ENCODE data around the gene TGFBI. TPM values are rescaled to one million over a fixed set of nuclear protein-coding genes. Genes with fewer than 3 reads are reported as not detected.

The TGFBI gene
- total RNA-seq, 1 donor from 2014 or later, result 16.9 TPM

DNA sequence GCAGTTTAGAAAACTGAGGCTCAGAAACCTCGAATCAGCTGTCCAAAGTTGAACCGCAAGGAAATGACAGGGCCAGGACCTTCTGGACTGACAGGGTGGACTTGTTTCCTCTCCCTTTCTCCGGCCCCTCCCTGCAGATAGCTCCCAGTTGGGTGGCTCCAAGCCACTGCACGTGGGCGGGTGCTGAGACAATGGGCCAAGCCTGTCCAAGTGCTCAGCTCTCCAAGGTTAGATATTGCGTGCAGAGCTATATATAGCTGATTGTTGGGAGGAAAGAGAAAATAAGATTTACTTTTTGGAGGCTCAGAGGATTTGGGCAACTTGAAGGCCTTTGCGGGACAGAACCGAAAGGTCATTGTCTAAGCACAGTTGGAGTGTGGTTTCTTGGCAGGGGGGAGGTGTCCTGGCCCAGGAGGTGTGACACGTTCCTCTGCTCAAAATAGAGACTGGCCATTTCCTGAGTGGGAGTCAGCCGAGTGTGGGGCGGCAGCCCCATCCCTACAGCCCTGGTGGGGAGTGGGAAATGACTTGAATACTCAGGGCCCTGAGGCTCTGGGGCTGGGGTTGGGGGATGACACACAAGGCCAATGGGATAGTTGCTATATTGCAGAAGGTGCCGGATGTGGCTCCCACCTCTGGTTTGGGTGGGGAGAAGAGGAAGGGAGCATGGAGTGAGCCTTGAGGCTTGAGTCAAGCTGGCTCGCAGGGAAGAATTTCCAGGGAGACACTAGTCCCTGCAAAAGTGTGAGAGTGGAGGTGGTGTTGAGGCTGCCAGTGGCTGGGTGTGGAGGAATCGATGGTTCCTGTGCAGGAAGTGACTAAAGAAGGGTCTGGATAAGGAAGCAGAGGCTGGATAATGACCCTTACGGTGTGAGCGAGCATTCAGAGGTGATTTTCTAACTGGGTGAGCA, 59.4 kb downstream of the TGFBI start:
- peak; percentile 17 for DNase-seq (ENCODE audit: low read depth, low spot score)

DNA sequence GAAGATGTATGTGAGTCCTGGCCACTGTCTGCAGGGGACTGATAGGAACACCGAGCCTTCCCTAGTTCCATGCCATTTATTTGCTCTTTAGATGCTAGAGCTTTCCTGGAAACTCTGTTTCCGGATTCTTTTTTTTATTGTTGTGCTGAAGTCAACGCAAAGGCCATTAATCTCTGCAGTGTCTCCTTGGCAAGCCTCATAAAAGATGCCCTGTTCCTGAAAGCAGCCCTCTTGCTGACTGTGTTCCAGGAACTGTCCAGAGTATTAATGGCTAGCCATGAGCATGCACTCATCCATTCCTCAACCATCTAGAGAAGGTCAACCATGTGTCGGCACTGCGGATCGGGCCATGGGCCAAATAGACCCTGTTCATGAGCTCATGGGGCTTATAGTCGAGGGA, 61.0 kb downstream of the TGFBI start:
- DNase-seq (ENCODE audit: low read depth, low spot score), result no peak

DNA sequence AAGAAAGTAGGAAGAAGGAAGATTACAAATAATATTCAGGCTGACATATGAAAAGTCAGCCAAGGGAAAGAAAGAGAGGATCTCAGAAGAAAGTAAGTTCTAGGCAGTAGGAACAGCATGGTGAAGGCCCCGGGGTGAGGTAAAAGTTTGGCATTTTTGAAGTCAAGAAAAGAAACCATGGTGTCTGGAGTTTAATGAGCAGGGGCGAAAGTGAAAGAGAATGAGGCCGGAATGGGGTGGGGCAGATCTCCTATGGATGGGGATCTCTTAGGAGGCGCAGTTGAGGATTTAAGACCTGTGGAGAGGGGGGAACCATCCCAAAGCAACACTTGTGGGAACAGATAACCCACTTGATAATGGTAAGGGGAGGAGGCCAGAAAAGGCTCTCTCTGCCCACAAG, 61.5 kb downstream of the TGFBI start:
- no peak for DNase-seq (ENCODE audit: low read depth, low spot score)

DNA sequence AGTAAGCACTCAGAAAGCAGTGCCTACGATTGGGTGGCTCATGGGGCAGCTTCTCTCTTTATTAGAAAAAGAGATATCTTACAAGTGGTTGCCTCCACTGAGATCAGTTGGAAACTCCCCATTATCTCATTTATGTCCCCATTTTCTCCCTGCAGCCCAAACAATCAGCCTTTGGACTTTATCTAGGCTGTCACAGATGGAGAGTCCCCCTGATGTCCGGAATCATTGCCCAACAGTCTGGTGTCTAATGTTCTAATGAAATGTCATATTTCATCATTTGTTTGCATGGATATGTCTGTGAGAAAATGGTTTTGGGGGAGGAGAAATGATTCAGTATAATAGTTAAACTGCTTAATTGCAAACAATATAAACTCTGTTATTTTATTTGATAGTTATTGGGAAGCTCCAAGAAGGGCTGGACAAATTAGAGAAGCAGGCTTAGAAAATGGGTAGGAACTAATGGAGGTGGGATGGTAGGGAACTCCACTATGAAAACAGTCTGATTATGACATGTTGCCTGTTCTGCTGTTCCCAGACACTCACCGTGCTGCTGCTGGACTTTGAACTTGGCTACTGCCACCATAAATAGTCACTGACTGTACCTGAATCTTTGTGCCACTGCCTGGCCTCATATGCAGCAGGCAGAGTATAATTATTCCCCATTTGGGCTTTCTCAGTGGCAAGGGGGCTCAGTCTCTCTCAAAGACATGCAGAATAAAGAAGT, 65.6 kb downstream of the TGFBI start:
- DNase-seq (ENCODE audit: low read depth, low spot score), result no peak

DNA sequence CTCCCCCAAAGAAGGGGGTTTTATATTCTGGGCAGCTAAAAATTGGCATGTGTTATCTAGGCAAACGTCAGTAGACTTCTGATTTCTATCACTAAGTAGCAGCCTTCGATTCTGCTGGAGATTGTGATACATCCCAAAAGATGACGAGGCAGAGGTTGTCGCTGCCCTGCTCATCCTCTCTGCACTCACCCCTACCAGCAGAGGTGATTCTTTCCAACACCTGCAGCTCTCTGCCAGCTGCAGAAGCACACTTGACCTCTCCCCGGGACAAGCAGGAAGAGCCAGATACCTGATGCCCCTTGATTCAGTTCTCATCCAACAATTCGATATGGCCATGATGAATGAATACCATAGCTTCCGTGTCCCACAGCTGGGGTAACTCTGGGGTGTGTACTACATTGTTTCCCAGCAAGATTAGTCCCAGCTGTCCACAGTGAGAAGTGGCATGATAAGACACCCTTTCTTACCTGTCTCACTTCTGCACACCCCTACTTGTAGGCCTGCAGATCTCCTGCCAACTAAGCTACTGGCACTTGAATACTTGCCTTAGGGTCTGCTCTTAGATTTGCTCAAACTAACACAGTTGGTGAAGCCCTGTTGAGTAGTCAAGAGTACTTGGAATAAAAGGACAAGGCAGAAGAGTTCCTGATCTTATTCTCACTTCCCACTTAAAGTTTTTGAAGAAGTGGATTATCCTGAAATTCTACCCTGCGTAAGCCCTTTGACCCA, 66.3 kb downstream of the TGFBI start:
- DNase-seq (ENCODE audit: low read depth, low spot score), result no peak

DNA sequence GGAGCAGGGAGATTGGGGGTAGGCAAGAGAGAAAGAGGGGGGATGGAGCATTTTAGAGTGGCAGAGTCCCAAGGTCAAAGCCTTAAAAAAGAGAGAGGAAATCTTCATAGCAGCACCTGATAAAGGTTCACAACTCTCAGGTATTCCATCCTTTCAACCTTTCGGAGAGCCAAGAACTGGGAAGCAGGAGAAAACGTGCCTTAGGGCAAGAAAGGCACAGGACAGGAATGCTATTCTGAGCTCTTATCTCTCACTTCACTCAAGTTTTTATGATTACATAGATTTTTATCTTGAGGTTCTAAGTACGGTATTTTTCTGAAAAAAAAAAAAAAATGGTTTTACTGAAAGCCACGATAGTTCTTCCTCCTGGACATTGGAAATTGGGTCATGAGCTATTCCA, 69.4 kb downstream of the TGFBI start:
- DNase-seq (ENCODE audit: low read depth, low spot score), result no peak

DNA sequence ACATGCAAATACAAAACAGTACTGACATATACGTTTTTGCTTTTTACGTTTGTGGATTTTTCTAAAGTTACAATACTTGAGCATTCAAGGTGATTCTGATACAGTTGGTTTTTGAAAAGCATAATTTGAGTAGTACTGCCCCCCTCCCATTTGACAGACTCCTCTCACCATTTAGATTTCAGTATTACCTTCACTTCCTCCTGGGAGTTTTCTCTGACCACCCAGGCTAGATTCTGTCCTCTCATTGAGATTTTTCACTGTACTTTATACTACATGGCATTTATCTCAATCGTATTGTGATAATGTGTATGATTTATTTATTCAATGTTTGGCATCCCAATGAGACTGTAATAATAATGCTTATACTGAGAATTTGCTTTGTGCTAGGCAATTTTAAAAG, 71.1 kb downstream of the TGFBI start:
- no peak for DNase-seq (ENCODE audit: low read depth, low spot score)

DNA sequence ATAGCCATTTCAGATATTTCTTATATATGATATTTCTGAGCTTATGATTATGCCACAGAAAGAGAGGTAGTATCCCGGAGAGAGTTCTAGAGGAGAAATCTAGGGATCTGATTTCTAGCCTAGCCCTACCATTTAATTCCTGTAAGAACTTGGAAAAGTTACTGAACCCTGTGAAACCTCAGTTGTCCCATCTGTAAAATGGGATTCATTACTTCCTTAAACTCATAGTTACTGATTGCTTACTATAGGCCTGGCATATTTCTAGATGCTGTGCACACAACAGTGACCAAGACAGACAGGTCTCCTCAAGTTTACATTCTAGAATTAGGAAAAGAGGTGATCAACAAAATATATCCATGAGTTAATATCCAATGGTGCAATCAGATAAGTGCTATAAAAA, 73.1 kb downstream of the TGFBI start:
- no peak for DNase-seq (ENCODE audit: low read depth, low spot score)

DNA sequence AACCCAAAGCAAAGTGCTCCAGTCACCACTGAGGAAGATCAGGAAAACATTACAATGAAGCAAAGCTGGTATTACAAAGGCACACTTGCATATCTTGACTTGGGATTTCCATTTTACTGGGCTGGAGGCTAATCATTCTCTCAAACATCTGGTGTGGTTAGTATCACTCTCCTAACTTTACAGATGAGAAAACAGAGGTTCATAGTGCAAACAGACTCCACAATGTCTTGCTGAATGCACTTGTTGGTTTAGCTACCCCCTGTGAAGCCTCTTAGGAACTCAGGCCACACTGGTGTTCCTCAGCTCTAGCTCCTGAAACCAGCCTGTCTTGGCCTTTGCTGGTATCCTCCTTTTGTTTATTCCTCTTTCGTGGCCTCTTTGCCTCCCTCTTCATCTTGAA, 74.3 kb downstream of the TGFBI start:
- DNase-seq (ENCODE audit: low read depth, low spot score), result no peak

DNA sequence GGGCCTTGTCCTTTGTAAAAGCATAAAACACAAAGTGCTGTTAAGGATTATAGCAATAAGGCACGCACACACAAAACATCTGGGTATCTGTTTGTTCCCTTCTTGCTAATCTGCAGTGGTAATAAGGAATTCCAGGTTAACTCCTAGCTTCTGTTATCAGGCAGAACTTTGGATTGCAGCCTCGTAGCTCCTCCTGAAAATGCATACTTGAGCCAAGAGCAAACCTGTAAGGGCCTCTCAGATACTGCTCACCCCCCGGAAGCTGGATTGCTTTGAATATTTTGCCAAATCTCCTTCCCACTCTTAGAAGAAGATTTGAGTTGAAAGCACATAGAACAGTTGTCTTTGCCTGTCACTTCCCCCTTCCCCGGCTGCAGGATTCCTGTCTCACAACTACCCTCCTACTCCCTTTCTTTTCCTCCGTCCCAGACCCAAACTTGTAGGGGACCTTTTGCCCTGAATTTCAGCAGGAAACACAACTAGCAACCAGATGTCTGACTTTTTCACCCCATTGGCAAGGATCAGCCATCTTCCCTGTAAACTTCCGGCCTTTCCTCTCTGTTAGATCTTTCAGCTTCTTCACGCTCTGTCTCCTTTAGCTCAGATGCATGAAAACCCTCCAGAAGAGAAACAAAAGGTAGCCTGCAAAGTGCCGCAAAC, 75.6 kb downstream of the TGFBI start:
- DNase-seq (ENCODE audit: low read depth, low spot score), result no peak

DNA sequence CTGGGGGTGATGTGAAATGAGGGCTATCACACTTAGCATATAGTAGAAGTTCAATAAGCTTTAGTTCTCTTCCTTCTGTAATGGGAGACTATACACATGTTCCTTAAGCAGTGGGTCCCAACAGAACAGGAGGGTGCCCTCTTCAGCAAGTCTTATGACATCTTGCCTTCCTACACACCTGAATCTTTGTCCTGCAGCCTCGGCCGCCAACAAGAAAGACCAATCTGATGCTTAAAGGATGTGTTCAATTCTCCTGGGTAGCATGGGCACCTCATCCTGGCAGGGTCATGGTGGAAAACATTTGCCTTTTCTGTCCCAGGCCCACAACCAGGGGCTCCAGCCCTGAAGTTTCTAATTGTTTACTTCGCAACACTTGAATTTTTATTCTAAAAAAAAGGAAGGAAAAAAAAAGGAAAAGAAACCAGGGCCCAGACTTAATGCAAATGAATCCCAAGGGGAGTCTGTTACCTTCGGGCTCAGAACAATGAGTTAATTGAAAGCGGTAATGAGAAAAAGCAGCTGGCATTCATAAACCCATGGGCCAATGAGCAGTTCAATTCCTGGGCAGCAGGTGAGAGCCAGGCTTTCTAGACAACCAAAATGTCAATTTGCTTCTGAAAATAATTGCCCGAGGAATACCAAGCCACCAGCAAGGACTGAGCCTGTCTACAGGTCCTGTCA, 77.7 kb downstream of the TGFBI start:
- no peak for DNase-seq (ENCODE audit: low read depth, low spot score)

DNA sequence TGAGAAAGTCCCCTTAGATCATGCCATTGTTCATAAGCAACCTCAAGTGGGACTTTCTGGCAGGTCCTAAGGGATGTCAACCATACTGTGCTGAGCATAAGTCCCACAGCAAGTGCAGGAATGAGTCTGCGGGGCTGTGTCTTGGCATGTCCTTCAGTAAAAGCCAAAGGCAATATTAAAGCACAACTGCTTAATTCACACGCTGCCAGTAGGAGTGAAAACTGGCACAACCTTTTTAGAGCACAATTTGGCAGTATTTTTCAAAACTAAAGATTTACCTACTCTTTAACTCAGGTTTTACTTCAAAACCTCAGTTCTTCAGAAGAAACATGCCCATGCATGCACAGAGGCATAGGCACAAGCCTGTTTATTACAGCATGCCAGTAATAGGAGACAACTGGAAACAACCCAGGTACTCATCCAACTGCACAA, 79.4 kb downstream of the TGFBI start:
- DNase-seq (ENCODE audit: low read depth, low spot score), result no peak

DNA sequence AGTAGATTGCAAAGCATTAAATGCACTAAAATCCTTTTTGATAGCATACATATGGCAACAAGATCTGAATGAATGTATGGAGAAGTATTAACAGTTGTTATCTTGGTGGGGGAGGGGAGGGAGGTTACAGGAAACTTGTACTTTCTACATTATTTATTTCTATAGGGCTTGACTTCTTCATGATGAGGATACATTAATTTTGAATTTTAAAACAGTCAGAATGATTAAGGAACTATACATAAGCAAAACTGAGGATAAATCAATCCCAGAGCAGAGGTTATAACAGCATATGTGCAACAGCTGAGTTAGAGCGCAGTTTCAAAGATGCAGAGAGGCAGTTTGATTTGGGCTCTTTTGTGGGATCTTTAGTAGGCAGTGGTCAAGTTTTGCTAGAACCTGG, 80.0 kb downstream of the TGFBI start:
- no peak for DNase-seq (ENCODE audit: low read depth, low spot score)

DNA sequence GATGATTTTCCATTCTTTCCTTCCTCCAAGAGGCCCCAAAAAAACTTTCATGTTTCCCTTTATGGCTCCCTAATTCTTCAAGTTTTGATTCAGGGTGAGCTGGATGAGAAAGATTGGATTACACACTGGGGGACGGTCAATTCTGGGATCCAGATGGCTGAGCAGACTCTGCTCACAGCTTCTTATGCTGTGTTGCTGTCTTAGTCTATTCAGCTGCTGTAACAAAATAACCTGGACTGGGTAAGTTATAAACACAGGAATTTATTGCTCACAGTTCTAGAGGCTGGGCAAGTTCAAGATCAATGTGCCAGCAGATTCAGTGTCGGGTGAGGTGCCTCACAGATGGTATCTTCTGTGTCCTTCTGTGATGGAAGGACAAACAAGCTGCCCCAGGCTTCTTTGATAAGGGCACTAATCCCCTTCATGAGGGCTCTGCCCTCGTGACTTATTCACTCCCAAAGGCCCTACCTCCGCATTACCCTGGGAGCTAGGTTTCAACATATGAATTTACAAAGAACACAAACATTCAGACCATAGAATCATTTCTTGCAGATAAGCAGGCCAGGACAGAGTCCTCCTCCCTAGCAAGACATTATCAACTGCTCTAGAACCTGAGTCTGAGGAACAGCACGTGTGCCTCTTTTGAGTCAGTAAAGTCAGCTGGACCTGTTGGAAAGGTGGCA, 80.8 kb downstream of the TGFBI start:
- DNase-seq (ENCODE audit: low read depth, low spot score), result no peak

Other genes starting within 250 kb of the TGFBI start
- gene SLC25A48, start 194.3 kb upstream of the TGFBI start, total RNA-seq, result not detected in 2 replicates
- gene IL9, start 133.1 kb upstream of the TGFBI start, total RNA-seq, result not detected in 2 replicates
- not detected in 2 replicates for gene LECT2, start 74.0 kb upstream of the TGFBI start, total RNA-seq
- 33.1 and 39.0 TPM in 2 replicates for gene SMAD5, start 103.9 kb downstream of the TGFBI start, total RNA-seq
- gene SMIM32, start 164.2 kb downstream of the TGFBI start, total RNA-seq, result not detected in 2 replicates

Data from pulmonary artery endothelial cell (primary cell).